ENCODE results near the gene SORCS1. TPM values are rescaled to one million over a fixed set of nuclear protein-coding genes. Genes with fewer than 3 reads are reported as not detected.

SORCS1 gene
- total and polyA plus RNA-seq, 4 donors: 0.04 to 3.5 (median 0.05) TPM

GRCh38 chr10:106566873-106567272 is 597.6 kb downstream of the SORCS1 start:
- H3K27me3 ChIP-seq (ENCODE audit: control insufficient read depth in 3 of 3, insufficient read depth in 3 of 3, low read length in 2 of 3): no peaks in the 10 kb centered on the region
- no peak overlapping the region for H3K9ac ChIP-seq (ENCODE audit: insufficient read depth in 1 of 2, low read length in 2 of 2)
- H3K36me3 ChIP-seq (ENCODE audit: control insufficient read depth in 4 of 4, insufficient read depth in 4 of 4, low read length in 4 of 4): no peaks in the 10 kb centered on the region
- no peak overlapping the region for H3K4me3 ChIP-seq
- DNase-seq (peak; percentile 61 to 92 (median 87)), ATAC-seq (ENCODE audit: insufficient read depth, low FRiP score) (no peak)
- WGBS, 2 donors: 64 to 66% methylated on average over 3 of the region's 3 CpGs
- H3K9me3 ChIP-seq (ENCODE audit: control insufficient read depth in 4 of 4, insufficient read depth in 3 of 4, low read length in 3 of 4): no peaks in the 10 kb centered on the region
- TF ChIP-seq CTCF (IDR thresholded peaks at IDR 0.05; ENCODE audit: control extremely low read depth, extremely low read depth): no peak
- H3K4me1 ChIP-seq (ENCODE audit: control insufficient read depth in 5 of 5, insufficient read depth in 5 of 5, low read length in 5 of 5): peaks cover 0 to 8% (median 5%) of the 10 kb centered on the region in 5 donors
- H3K27ac ChIP-seq (ENCODE audit: low read depth in 1 of 2, low read length in 1 of 2): no peak overlapping the region

GRCh38 chr10:106565546-106565945 is 599.0 kb downstream of the SORCS1 start:
- Histone ChIP-seq H3K27me3 (ENCODE audit: control insufficient read depth in 3 of 3, insufficient read depth in 3 of 3, low read length in 2 of 3) (no peaks in the 10 kb centered on the region), H3K36me3 (ENCODE audit: control insufficient read depth in 4 of 4, insufficient read depth in 4 of 4, low read length in 4 of 4) (no peaks in the 10 kb centered on the region), H3K4me1 (ENCODE audit: control insufficient read depth in 5 of 5, insufficient read depth in 5 of 5, low read length in 5 of 5) (peaks cover 0 to 8% (median 5%) of the 10 kb centered on the region in 5 donors), H3K9me3 (ENCODE audit: control insufficient read depth in 4 of 4, insufficient read depth in 3 of 4, low read length in 3 of 4) (no peaks in the 10 kb centered on the region), H3K4me3 (no peak overlapping the region), H3K9ac (ENCODE audit: insufficient read depth in 1 of 2, low read length in 2 of 2) (no peak overlapping the region), H3K27ac (ENCODE audit: low read depth in 1 of 2, low read length in 1 of 2) (no peak overlapping the region)
- ATAC-seq (ENCODE audit: insufficient read depth, low FRiP score): no peak
- no peak for DNase-seq
- WGBS, 2 donors: 94 to 95% methylated on average over 3 of the region's 3 CpGs
- TF ChIP-seq CTCF (IDR thresholded peaks at IDR 0.05; ENCODE audit: control extremely low read depth, extremely low read depth): no peak

GRCh38 chr10:106563384-106563783 is 601.1 kb downstream of the SORCS1 start:
- H3K27me3 ChIP-seq (ENCODE audit: control insufficient read depth in 3 of 3, insufficient read depth in 3 of 3, low read length in 2 of 3): no peaks in the 10 kb centered on the region
- H3K27ac ChIP-seq (ENCODE audit: low read depth in 1 of 2, low read length in 1 of 2): no peak overlapping the region
- TF ChIP-seq CTCF (IDR thresholded peaks at IDR 0.05; ENCODE audit: control extremely low read depth, extremely low read depth): no peak
- no peak for ATAC-seq (ENCODE audit: insufficient read depth, low FRiP score)
- no peak for DNase-seq
- no peak overlapping the region for H3K9ac ChIP-seq (ENCODE audit: insufficient read depth in 1 of 2, low read length in 2 of 2)
- H3K9me3 ChIP-seq (ENCODE audit: control insufficient read depth in 4 of 4, insufficient read depth in 3 of 4, low read length in 3 of 4): no peaks in the 10 kb centered on the region
- peaks cover 0 to 8% (median 5%) of the 10 kb centered on the region in 5 donors for H3K4me1 ChIP-seq (ENCODE audit: control insufficient read depth in 5 of 5, insufficient read depth in 5 of 5, low read length in 5 of 5)
- WGBS, 2 donors: 52 to 61% methylated on average over 3 of the region's 3 CpGs
- no peak overlapping the region for H3K4me3 ChIP-seq
- no peaks in the 10 kb centered on the region for H3K36me3 ChIP-seq (ENCODE audit: control insufficient read depth in 4 of 4, insufficient read depth in 4 of 4, low read length in 4 of 4)

All from lung (tissue), 12 donors.